ENCODE data around the gene E2F6. TPM values are rescaled to one million over a fixed set of nuclear protein-coding genes. Genes with fewer than 3 reads are reported as not detected.
A peak's percentile ranks its signal among the peaks of the same experiment; 100 is the strongest.

The E2F6 gene
- total and polyA plus RNA-seq, 2 of the 13 experiments (the other 11 are each of a cell fraction or from before 2014, with no cell fraction given): 27.3 to 36.0 TPM

DNA sequence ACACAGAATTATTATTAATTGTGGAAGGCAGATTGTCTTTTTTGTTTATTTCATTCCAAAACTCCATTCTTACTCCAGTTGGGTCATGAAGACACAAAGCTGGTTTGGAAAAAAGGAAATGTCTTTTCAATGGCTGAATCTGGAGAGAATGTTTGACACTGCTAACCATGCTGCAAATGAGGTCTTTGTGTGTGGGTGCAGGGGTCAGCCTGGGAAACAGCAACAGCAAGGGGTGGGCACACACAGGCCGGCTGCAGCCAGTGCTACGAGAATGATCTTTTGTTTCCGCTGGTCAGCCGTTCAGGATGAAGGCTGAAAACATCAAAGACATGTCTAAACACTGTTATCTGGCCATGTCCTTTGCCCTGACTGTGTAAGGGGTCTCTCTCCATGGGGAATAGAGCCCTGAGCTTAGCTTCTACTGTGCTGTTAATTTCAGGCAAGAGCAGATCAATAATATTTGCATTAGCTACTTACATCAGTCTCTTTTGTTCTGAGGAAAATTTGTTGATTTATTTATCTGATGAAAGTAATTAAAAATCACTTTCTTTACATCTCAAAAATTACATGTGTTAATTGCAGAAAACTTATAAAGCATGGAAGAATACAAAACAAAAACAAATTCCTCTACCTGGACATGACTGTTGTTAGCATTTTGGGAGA is 33.3 kb upstream of the E2F6 start (continued):
- TF ChIP-seq, protein P1, sequence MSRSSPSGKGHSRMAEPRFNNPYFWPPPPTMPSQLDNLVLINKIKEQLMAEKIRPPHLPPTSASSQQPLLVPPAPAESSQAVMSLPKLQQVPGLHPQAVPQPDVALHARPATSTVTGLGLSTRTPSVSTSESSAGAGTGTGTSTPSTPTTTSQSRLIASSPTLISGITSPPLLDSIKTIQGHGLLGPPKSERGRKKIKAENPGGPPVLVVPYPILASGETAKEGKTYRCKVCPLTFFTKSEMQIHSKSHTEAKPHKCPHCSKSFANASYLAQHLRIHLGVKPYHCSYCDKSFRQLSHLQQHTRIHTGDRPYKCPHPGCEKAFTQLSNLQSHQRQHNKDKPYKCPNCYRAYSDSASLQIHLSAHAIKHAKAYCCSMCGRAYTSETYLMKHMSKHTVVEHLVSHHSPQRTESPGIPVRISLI (CRISPR knock-in tag; IDR thresholded peaks at IDR 0.05; ENCODE audit: borderline replicate concordance): peak; percentile 95
- TF ChIP-seq, protein P2, sequence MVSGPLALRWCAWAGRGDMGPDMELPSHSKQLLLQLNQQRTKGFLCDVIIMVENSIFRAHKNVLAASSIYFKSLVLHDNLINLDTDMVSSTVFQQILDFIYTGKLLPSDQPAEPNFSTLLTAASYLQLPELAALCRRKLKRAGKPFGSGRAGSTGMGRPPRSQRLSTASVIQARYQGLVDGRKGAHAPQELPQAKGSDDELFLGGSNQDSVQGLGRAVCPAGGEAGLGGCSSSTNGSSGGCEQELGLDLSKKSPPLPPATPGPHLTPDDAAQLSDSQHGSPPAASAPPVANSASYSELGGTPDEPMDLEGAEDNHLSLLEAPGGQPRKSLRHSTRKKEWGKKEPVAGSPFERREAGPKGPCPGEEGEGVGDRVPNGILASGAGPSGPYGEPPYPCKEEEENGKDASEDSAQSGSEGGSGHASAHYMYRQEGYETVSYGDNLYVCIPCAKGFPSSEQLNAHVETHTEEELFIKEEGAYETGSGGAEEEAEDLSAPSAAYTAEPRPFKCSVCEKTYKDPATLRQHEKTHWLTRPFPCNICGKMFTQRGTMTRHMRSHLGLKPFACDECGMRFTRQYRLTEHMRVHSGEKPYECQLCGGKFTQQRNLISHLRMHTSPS (CRISPR knock-in tag; IDR thresholded peaks at IDR 0.05; ENCODE audit: low read depth): peak; percentile 88
- TF ChIP-seq ADNP (CRISPR knock-in tag; IDR thresholded peaks at IDR 0.05) (no peak; the same call in 1 of the 2 replicates), ATAD3A (CRISPR knock-in tag; IDR thresholded peaks at IDR 0.05) (no peak), ZNF468 (CRISPR knock-in tag; IDR thresholded peaks at IDR 0.05) (0 out of 2 replicates have a peak, but pooled peaks have one; percentile 32), ZFP36L2 (CRISPR knock-in tag; IDR thresholded peaks at IDR 0.05) (no peak), ZNF670 (CRISPR knock-in tag; IDR thresholded peaks at IDR 0.05; ENCODE audit: borderline replicate concordance) (0 out of 2 replicates have a peak, but pooled peaks have one; percentile 96), SIN3B (IDR thresholded peaks at IDR 0.05; ENCODE audit: low read length) (no peak; the same call in 1 of the 2 replicates), ZNF138 (CRISPR knock-in tag; IDR thresholded peaks at IDR 0.05; ENCODE audit: low read depth) (0 out of 2 replicates have a peak, but pooled peaks have one; percentile 71), ZNF20 (CRISPR knock-in tag; IDR thresholded peaks at IDR 0.05) (no peak), RFX1 (IDR thresholded peaks at IDR 0.05) (no peak; the same call in 1 of the 2 replicates), MAFK (conservative IDR thresholded peaks at IDR 0.05 in 1 of 2, IDR thresholded peaks at IDR 0.05 in 1 of 2; ENCODE audit: low read length in 2 of 2) (peak in 1 of 2 experiments; percentile 17; a peak in 1 of 4 replicates), ZSCAN12 (CRISPR knock-in tag; IDR thresholded peaks at IDR 0.05) (no peak), HOXA7 (CRISPR knock-in tag; IDR thresholded peaks at IDR 0.05) (no peak), TP53 (CRISPR knock-in tag; conservative IDR thresholded peaks at IDR 0.05) (peak; percentile 91; the same call in 1 of the 2 replicates), ARHGAP35 (CRISPR knock-in tag; IDR thresholded peaks at IDR 0.05; ENCODE audit: borderline replicate concordance) (peak; percentile 78; the same call in 1 of the 2 replicates), ZNF772 (CRISPR knock-in tag; IDR thresholded peaks at IDR 0.05) (peak; percentile 91)
- TF ChIP-seq, protein P3, sequence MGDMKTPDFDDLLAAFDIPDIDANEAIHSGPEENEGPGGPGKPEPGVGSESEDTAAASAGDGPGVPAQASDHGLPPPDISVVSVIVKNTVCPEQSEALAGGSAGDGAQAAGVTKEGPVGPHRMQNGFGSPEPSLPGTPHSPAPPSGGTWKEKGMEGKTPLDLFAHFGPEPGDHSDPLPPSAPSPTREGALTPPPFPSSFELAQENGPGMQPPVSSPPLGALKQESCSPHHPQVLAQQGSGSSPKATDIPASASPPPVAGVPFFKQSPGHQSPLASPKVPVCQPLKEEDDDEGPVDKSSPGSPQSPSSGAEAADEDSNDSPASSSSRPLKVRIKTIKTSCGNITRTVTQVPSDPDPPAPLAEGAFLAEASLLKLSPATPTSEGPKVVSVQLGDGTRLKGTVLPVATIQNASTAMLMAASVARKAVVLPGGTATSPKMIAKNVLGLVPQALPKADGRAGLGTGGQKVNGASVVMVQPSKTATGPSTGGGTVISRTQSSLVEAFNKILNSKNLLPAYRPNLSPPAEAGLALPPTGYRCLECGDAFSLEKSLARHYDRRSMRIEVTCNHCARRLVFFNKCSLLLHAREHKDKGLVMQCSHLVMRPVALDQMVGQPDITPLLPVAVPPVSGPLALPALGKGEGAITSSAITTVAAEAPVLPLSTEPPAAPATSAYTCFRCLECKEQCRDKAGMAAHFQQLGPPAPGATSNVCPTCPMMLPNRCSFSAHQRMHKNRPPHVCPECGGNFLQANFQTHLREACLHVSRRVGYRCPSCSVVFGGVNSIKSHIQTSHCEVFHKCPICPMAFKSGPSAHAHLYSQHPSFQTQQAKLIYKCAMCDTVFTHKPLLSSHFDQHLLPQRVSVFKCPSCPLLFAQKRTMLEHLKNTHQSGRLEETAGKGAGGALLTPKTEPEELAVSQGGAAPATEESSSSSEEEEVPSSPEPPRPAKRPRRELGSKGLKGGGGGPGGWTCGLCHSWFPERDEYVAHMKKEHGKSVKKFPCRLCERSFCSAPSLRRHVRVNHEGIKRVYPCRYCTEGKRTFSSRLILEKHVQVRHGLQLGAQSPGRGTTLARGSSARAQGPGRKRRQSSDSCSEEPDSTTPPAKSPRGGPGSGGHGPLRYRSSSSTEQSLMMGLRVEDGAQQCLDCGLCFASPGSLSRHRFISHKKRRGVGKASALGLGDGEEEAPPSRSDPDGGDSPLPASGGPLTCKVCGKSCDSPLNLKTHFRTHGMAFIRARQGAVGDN (CRISPR knock-in tag; IDR thresholded peaks at IDR 0.05): peak; percentile 76; the same call in 1 of the 2 replicates
- TF ChIP-seq, protein P4, sequence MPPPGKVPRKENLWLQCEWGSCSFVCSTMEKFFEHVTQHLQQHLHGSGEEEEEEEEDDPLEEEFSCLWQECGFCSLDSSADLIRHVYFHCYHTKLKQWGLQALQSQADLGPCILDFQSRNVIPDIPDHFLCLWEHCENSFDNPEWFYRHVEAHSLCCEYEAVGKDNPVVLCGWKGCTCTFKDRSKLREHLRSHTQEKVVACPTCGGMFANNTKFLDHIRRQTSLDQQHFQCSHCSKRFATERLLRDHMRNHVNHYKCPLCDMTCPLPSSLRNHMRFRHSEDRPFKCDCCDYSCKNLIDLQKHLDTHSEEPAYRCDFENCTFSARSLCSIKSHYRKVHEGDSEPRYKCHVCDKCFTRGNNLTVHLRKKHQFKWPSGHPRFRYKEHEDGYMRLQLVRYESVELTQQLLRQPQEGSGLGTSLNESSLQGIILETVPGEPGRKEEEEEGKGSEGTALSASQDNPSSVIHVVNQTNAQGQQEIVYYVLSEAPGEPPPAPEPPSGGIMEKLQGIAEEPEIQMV (CRISPR knock-in tag; IDR thresholded peaks at IDR 0.05; ENCODE audit: low read depth): peak; percentile 86; the same call in 1 of the 2 replicates

Data from HepG2 (cell line).